Epithelial cell of prostate (primary cell): Measurements from ENCODE around the gene RAB10.
"Not testable (repeated sequence)": the region's sequence is repeated elsewhere in the genome, so short reads cannot be mapped to it uniquely, and the experiment has no call there.

Experiments used
- DNase-seq: peaks from one replicate; pipeline ENCODE4 v3.0.0-alpha.2; 2011; ENCODE audit warnings: low read depth, low spot score
- H3K27ac ChIP-seq: fragments of 450-650 bp; 2 replicates; pipeline ENCODE4 v1.5.1; 2017; ENCODE audit warnings: mild to moderate bottlenecking

The RAB10 gene

GRCh38 chr2:26052740-26053139, 18.9 kb downstream of the RAB10 start:
- H3K27ac ChIP-seq: no peak overlapping the region
- DNase-seq: no peak

- no peak overlapping the region for H3K27ac ChIP-seq
- no peak for DNase-seq
Observed at GRCh38 chr2:26054598-26055348, 20.9 kb downstream of the RAB10 start.

- DNase-seq: no peak
- no peak overlapping the region for H3K27ac ChIP-seq
Observed at GRCh38 chr2:26058390-26058789, 24.5 kb downstream of the RAB10 start.

GRCh38 chr2:26059542-26059941, 25.7 kb downstream of the RAB10 start:
- DNase-seq: no peak
- H3K27ac ChIP-seq: no peak overlapping the region

- no peak overlapping the region for H3K27ac ChIP-seq
- DNase-seq: no peak
Observed at GRCh38 chr2:26061539-26061938, 27.7 kb downstream of the RAB10 start.

- peak overlapping the region; percentile 9 for H3K27ac ChIP-seq
- no peak for DNase-seq
Observed at GRCh38 chr2:26064846-26065245, 31.0 kb downstream of the RAB10 start.

- DNase-seq: no peak
- peak overlapping the region; percentile 89 for H3K27ac ChIP-seq
Observed at GRCh38 chr2:26067186-26067974, 33.5 kb downstream of the RAB10 start.

GRCh38 chr2:26067980-26068507, 34.2 kb downstream of the RAB10 start:
- H3K27ac ChIP-seq: peak overlapping the region; percentile 89

GRCh38 chr2:26068602-26069298, 34.9 kb downstream of the RAB10 start:
- peak; percentile 61 for DNase-seq

More at GRCh38 chr2:26067980-26068507, 34.2 kb downstream of the RAB10 start:
- no peak for DNase-seq

GRCh38 chr2:26070730-26071129, 36.8 kb downstream of the RAB10 start:
- no peak for DNase-seq
- no peak overlapping the region for H3K27ac ChIP-seq

More at GRCh38 chr2:26068602-26069298, 34.9 kb downstream of the RAB10 start:
- peak overlapping the region; percentile 89 for H3K27ac ChIP-seq

- no peak for DNase-seq
- no peak overlapping the region for H3K27ac ChIP-seq
Observed at GRCh38 chr2:26072925-26073768, 39.3 kb downstream of the RAB10 start.

- no peak overlapping the region for H3K27ac ChIP-seq
- DNase-seq: no peak
Observed at GRCh38 chr2:26073830-26074229, 39.9 kb downstream of the RAB10 start.

- H3K27ac ChIP-seq: no peak overlapping the region
- DNase-seq: no peak
Observed at GRCh38 chr2:26074676-26075075, 40.8 kb downstream of the RAB10 start.

- no peak overlapping the region for H3K27ac ChIP-seq
- no peak for DNase-seq
Observed at GRCh38 chr2:26075173-26075572, 41.3 kb downstream of the RAB10 start.

- H3K27ac ChIP-seq: peak overlapping the region; percentile 8
- no peak for DNase-seq
Observed at GRCh38 chr2:26076001-26076587, 42.2 kb downstream of the RAB10 start.

- DNase-seq: no peak
- no peak overlapping the region for H3K27ac ChIP-seq
Observed at GRCh38 chr2:26077291-26077690, 43.4 kb downstream of the RAB10 start.

GRCh38 chr2:26078939-26079338, 45.1 kb downstream of the RAB10 start:
- DNase-seq: no peak
- peak overlapping the region; percentile 83 for H3K27ac ChIP-seq

- DNase-seq: no peak
- H3K27ac ChIP-seq: peak overlapping the region; percentile 83
Observed at GRCh38 chr2:26080356-26080755, 46.5 kb downstream of the RAB10 start.

GRCh38 chr2:26080925-26081324, 47.0 kb downstream of the RAB10 start:
- peak overlapping the region; percentile 83 for H3K27ac ChIP-seq
- DNase-seq: not testable (repeated sequence)
